D721Med (cell line): Measurements from ENCODE around the gene BRF1.

Experiments
- DNase-seq: peaks from one replicate; pipeline ENCODE4 v3.0.0; 2011; ENCODE audit warnings: low spot score; ENCODE audit not compliant: insufficient read length
- FAIRE-seq: peaks from 2 replicates; lab custom pipeline; 2011; peaks lifted over from hg19 to GRCh38; lab: Jason Lieb, UNC
- TF ChIP-seq, protein P1 (sequence below): IDR thresholded peaks from 2 replicates; pipeline ENCODE4 v1.5.1; 2012; ENCODE audit warnings: mild to moderate bottlenecking, control low read depth; ENCODE audit not compliant: insufficient read depth; ENCODE audit errors: missing control alignments

BRF1 gene

GRCh38 chr14:105326891-105327694 lies 26.3 kb upstream of the BRF1 start:
- no peak for DNase-seq
- FAIRE-seq, result no peak
- TF ChIP-seq, protein P1, sequence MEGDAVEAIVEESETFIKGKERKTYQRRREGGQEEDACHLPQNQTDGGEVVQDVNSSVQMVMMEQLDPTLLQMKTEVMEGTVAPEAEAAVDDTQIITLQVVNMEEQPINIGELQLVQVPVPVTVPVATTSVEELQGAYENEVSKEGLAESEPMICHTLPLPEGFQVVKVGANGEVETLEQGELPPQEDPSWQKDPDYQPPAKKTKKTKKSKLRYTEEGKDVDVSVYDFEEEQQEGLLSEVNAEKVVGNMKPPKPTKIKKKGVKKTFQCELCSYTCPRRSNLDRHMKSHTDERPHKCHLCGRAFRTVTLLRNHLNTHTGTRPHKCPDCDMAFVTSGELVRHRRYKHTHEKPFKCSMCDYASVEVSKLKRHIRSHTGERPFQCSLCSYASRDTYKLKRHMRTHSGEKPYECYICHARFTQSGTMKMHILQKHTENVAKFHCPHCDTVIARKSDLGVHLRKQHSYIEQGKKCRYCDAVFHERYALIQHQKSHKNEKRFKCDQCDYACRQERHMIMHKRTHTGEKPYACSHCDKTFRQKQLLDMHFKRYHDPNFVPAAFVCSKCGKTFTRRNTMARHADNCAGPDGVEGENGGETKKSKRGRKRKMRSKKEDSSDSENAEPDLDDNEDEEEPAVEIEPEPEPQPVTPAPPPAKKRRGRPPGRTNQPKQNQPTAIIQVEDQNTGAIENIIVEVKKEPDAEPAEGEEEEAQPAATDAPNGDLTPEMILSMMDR, result no peak

GRCh38 chr14:105326568-105326867 lies 25.7 kb upstream of the BRF1 start:
- FAIRE-seq, result no peak
- DNase-seq, result no peak
- TF ChIP-seq, protein P1, result no peak

- FAIRE-seq, result no peak
Observed at GRCh38 chr14:105325716-105326567, 25.1 kb upstream of the BRF1 start.

DNA sequence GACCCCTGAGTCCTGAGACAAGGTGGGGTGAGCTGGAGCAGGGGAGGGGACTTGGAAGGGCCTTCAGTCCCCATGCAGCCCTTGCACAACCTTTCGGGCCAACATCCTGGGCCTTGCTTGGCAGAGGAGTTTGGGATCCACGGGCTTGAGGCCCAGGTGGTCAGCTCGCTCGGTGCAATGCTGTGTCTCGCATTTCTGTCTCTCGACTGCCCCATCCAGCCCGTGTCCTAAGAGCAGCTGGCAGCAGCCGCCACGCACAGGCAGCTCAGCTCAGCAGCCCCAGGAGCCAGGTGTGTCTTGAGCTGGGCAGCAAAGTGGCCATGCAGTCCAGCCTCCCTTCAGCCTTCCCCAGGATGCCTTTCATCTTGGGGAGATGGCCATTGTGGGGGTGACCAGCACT lies 24.5 kb upstream of the BRF1 start:
- FAIRE-seq (no peak), DNase-seq (no peak)
- TF ChIP-seq, protein P1, result no peak

More at GRCh38 chr14:105325716-105326567, 25.1 kb upstream of the BRF1 start:
- DNase-seq, result no peak
- TF ChIP-seq, protein P1, result no peak

GRCh38 chr14:105324871-105325270 lies 24.1 kb upstream of the BRF1 start:
- DNase-seq (no peak), FAIRE-seq (no peak)
- TF ChIP-seq, protein P1, result no peak

DNA sequence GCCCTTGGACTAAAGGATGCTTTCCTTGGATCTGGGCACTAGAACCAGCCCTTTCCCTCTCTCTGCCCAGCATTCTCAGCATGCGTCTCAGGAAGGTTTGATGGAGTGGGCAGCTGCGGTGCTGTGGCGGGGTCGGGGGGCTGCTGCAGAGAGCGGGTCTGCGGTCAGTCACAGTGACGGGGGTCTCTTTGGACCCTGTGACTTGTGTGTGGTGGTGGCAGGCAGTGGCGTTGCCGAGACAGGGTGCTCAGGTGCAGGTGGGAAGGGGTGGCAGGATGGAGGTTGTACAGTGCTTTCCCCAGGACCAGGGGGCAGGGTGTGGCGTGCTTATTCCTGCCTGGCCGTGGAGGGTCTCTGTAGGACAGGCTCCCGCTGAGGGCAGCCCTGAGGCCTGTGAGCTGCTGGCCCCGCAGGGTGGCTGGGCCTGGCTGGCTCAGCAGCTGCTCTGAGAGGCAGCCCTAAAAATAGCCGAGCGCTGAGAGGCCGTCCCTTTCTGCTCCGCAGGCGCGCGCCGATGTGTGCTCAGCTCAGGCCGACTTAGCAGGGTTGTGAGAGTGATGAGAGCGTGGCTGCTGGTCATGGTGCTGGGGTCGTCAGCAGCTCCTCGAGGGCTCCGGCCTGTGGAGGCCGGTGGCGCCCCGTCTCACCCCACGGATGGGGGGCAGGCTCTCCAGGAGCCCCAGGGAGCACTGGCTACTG lies 23.4 kb upstream of the BRF1 start:
- no peak for FAIRE-seq
- TF ChIP-seq, protein P1, result no peak
- no peak for DNase-seq
